Activated naive CD8-positive, alpha-beta T cell treated with anti-CD3 and anti-CD28 coated beads, Interleukin-2, amount 50 U/mL, for 24 hours (primary cell): ENCODE results near the gene NSUN2.

Experiments used
- ATAC-seq: fragments of 150-1000 bp; cut with Tn5 transposase; one replicate; pipeline ENCODE4 v1.10.0; 2021
- DNase-seq: peaks from one replicate; pipeline ENCODE4 v3.0.0; 2021
- H3K27ac Mint-ChIP-seq: one replicate; pipeline ENCODE4 v1.8.0; 2021; ENCODE audit warnings: mild to moderate bottlenecking, mixed read lengths
- H3K27me3 Mint-ChIP-seq: one replicate; pipeline ENCODE4 v1.8.0; 2021; ENCODE audit warnings: mixed read lengths
- H3K36me3 Mint-ChIP-seq: one replicate; pipeline ENCODE4 v1.8.0; 2021; ENCODE audit warnings: low read depth, mixed read lengths
- H3K4me1 Mint-ChIP-seq: one replicate; pipeline ENCODE4 v1.8.0; 2021; ENCODE audit warnings: mixed read lengths
- H3K4me3 Mint-ChIP-seq: one replicate; pipeline ENCODE4 v1.8.0; 2021; ENCODE audit warnings: mild to moderate bottlenecking, moderate library complexity, mixed read lengths
- H3K9me3 Mint-ChIP-seq: one replicate; pipeline ENCODE4 v1.8.0; 2021; ENCODE audit warnings: mixed read lengths

Gene NSUN2

GRCh38 chr5:6586647-6587042 is 46.2 kb downstream of the NSUN2 start:
- H3K4me1 Mint-ChIP-seq = no peaks in the 10 kb centered on the region
- H3K4me3 Mint-ChIP-seq = no peak overlapping the region
- H3K27me3 Mint-ChIP-seq = peaks cover 34% of the 10 kb centered on the region
- H3K9me3 Mint-ChIP-seq = no peaks in the 10 kb centered on the region
- no peak for DNase-seq
- no peak overlapping the region for H3K27ac Mint-ChIP-seq
- no peak for ATAC-seq
- no peaks in the 10 kb centered on the region for H3K36me3 Mint-ChIP-seq

GRCh38 chr5:6585939-6586646 is 46.8 kb downstream of the NSUN2 start:
- H3K9me3 Mint-ChIP-seq = no peaks in the 10 kb centered on the region
- peaks cover 39% of the 10 kb centered on the region for H3K27me3 Mint-ChIP-seq
- H3K27ac Mint-ChIP-seq = no peak overlapping the region
- DNase-seq (no peak), ATAC-seq (no peak)
- H3K4me3 Mint-ChIP-seq = no peak overlapping the region
- no peaks in the 10 kb centered on the region for H3K36me3 Mint-ChIP-seq
- no peaks in the 10 kb centered on the region for H3K4me1 Mint-ChIP-seq

- no peak overlapping the region for H3K4me3 Mint-ChIP-seq
- DNase-seq = no peak
- no peak for ATAC-seq
These were observed 47.7 kb downstream of the NSUN2 start for GRCh38 chr5:6585168-6585567.

GRCh38 chr5:6584727-6585126 is 48.1 kb downstream of the NSUN2 start:
- H3K4me1 Mint-ChIP-seq = no peaks in the 10 kb centered on the region
- no peak for ATAC-seq
- H3K27me3 Mint-ChIP-seq = peaks cover 51% of the 10 kb centered on the region

More at GRCh38 chr5:6585168-6585567, 47.7 kb downstream of the NSUN2 start:
- Mint-ChIP-seq H3K36me3 (no peaks in the 10 kb centered on the region), H3K27me3 (peaks cover 47% of the 10 kb centered on the region), H3K27ac (no peak overlapping the region), H3K4me1 (no peaks in the 10 kb centered on the region), H3K9me3 (no peaks in the 10 kb centered on the region)

GRCh38 chr5:6584101-6584645 is 48.7 kb downstream of the NSUN2 start:
- H3K4me1 Mint-ChIP-seq = no peaks in the 10 kb centered on the region
- no peaks in the 10 kb centered on the region for H3K9me3 Mint-ChIP-seq
- H3K4me3 Mint-ChIP-seq = no peak overlapping the region
- peaks cover 57% of the 10 kb centered on the region for H3K27me3 Mint-ChIP-seq
- H3K27ac Mint-ChIP-seq = no peak overlapping the region
- no peaks in the 10 kb centered on the region for H3K36me3 Mint-ChIP-seq
- DNase-seq = no peak
- no peak for ATAC-seq

More at GRCh38 chr5:6584727-6585126, 48.1 kb downstream of the NSUN2 start:
- H3K9me3 Mint-ChIP-seq = no peaks in the 10 kb centered on the region
- no peak for DNase-seq
- no peaks in the 10 kb centered on the region for H3K36me3 Mint-ChIP-seq
- H3K27ac Mint-ChIP-seq = no peak overlapping the region
- H3K4me3 Mint-ChIP-seq = no peak overlapping the region

- H3K36me3 Mint-ChIP-seq = no peaks in the 10 kb centered on the region
- peaks cover 60% of the 10 kb centered on the region for H3K27me3 Mint-ChIP-seq
- no peaks in the 10 kb centered on the region for H3K4me1 Mint-ChIP-seq
These were observed 49.6 kb downstream of the NSUN2 start for GRCh38 chr5:6583049-6583880.

GRCh38 chr5:6582507-6583048 is 50.3 kb downstream of the NSUN2 start:
- ATAC-seq = peak; percentile 14
- H3K27me3 Mint-ChIP-seq = peaks cover 60% of the 10 kb centered on the region

More at GRCh38 chr5:6583049-6583880, 49.6 kb downstream of the NSUN2 start:
- H3K4me3 Mint-ChIP-seq = no peak overlapping the region
- H3K27ac Mint-ChIP-seq = no peak overlapping the region
- DNase-seq (peak; percentile 25), ATAC-seq (peak; percentile 37)
- no peaks in the 10 kb centered on the region for H3K9me3 Mint-ChIP-seq

GRCh38 chr5:6581559-6582426 is 51.1 kb downstream of the NSUN2 start:
- ATAC-seq = no peak
- H3K36me3 Mint-ChIP-seq = no peaks in the 10 kb centered on the region
- no peak overlapping the region for H3K27ac Mint-ChIP-seq
- DNase-seq = no peak
- no peaks in the 10 kb centered on the region for H3K9me3 Mint-ChIP-seq
- H3K4me3 Mint-ChIP-seq = no peak overlapping the region
- H3K4me1 Mint-ChIP-seq = no peaks in the 10 kb centered on the region
- H3K27me3 Mint-ChIP-seq = peaks cover 61% of the 10 kb centered on the region

More at GRCh38 chr5:6582507-6583048, 50.3 kb downstream of the NSUN2 start:
- no peak overlapping the region for H3K27ac Mint-ChIP-seq
- H3K4me1 Mint-ChIP-seq = no peaks in the 10 kb centered on the region
- no peak overlapping the region for H3K4me3 Mint-ChIP-seq
- no peaks in the 10 kb centered on the region for H3K36me3 Mint-ChIP-seq
- no peaks in the 10 kb centered on the region for H3K9me3 Mint-ChIP-seq
- no peak for DNase-seq

GRCh38 chr5:6581090-6581489 is 51.8 kb downstream of the NSUN2 start:
- H3K36me3 Mint-ChIP-seq = no peaks in the 10 kb centered on the region
- no peaks in the 10 kb centered on the region for H3K9me3 Mint-ChIP-seq
- DNase-seq = no peak
- no peak overlapping the region for H3K4me3 Mint-ChIP-seq
- ATAC-seq = no peak
- H3K27me3 Mint-ChIP-seq = peaks cover 61% of the 10 kb centered on the region
- no peak overlapping the region for H3K27ac Mint-ChIP-seq
- no peaks in the 10 kb centered on the region for H3K4me1 Mint-ChIP-seq

GRCh38 chr5:6579535-6579934 is 53.3 kb downstream of the NSUN2 start:
- H3K4me1 Mint-ChIP-seq = no peaks in the 10 kb centered on the region
- no peaks in the 10 kb centered on the region for H3K36me3 Mint-ChIP-seq
- DNase-seq (no peak), ATAC-seq (no peak)
- no peak overlapping the region for H3K27ac Mint-ChIP-seq
- H3K9me3 Mint-ChIP-seq = no peaks in the 10 kb centered on the region
- no peak overlapping the region for H3K4me3 Mint-ChIP-seq
- peaks cover 58% of the 10 kb centered on the region for H3K27me3 Mint-ChIP-seq

GRCh38 chr5:6578676-6579343 is 54.0 kb downstream of the NSUN2 start:
- Mint-ChIP-seq H3K36me3 (no peaks in the 10 kb centered on the region), H3K4me3 (no peak overlapping the region), H3K27me3 (peaks cover 52% of the 10 kb centered on the region), H3K4me1 (no peaks in the 10 kb centered on the region), H3K9me3 (no peaks in the 10 kb centered on the region), H3K27ac (no peak overlapping the region)
- no peak for DNase-seq
- no peak for ATAC-seq

- Mint-ChIP-seq H3K27ac (no peak overlapping the region), H3K36me3 (no peaks in the 10 kb centered on the region), H3K4me1 (no peaks in the 10 kb centered on the region), H3K9me3 (no peaks in the 10 kb centered on the region), H3K4me3 (no peak overlapping the region), H3K27me3 (peaks cover 40% of the 10 kb centered on the region)
- no peak for DNase-seq
- ATAC-seq = no peak
These were observed 55.9 kb downstream of the NSUN2 start for GRCh38 chr5:6576861-6577501.

GRCh38 chr5:6574537-6575245 is 58.2 kb downstream of the NSUN2 start:
- DNase-seq (no peak), ATAC-seq (no peak)
- H3K36me3 Mint-ChIP-seq = no peaks in the 10 kb centered on the region
- peaks cover 23% of the 10 kb centered on the region for H3K27me3 Mint-ChIP-seq
- no peaks in the 10 kb centered on the region for H3K4me1 Mint-ChIP-seq
- no peaks in the 10 kb centered on the region for H3K9me3 Mint-ChIP-seq
- no peak overlapping the region for H3K4me3 Mint-ChIP-seq
- H3K27ac Mint-ChIP-seq = no peak overlapping the region
